ENCODE measurements around the gene CARD9.

The CARD9 gene

GRCh38 chr9:136329636-136330405, 43.6 kb downstream of the CARD9 start:
- H3K4me3 ChIP-seq (ENCODE audit: low read length in 2 of 2), result no peak overlapping the region

GRCh38 chr9:136329211-136329627, 44.2 kb downstream of the CARD9 start:
- peak overlapping the region; percentile 33 for H2BK12ac ChIP-seq (ENCODE audit: low read length)
- peak overlapping the region; percentile 71 for H3K14ac ChIP-seq (ENCODE audit: low read length)
- H2AK5ac ChIP-seq (ENCODE audit: low read depth, low read length), result peak overlapping the region; percentile 99
- H3K36me3 ChIP-seq (replicated peaks in 1 of 2; ENCODE audit: control insufficient read depth in 2 of 2, insufficient read depth in 2 of 2, low read length in 2 of 2), result peaks cover 3 to 11% of the 10 kb centered on the region in 2 donors
- H2BK15ac ChIP-seq (ENCODE audit: low read length), result peak overlapping the region; percentile 93
- H3K4me2 ChIP-seq (ENCODE audit: insufficient read depth, low read length, poor library complexity, severe bottlenecking), result peak overlapping the region; percentile 88
- no peak overlapping the region for H2BK5ac ChIP-seq (ENCODE audit: low read length)
- peak overlapping the region; percentile 55 for H3K23ac ChIP-seq (ENCODE audit: low read depth, low read length, poor library complexity)
- no peak overlapping the region for H2AFZ ChIP-seq (ENCODE audit: low read length)
- H3K79me1 ChIP-seq (ENCODE audit: low read depth, low read length), result peaks cover 41% of the 10 kb centered on the region
- H3K9ac ChIP-seq (ENCODE audit: low read depth, low read length, poor library complexity), result peak overlapping the region; percentile 93
- no peak overlapping the region for H4K91ac ChIP-seq (ENCODE audit: low read depth, low read length, poor library complexity)
- H3K18ac ChIP-seq (ENCODE audit: low read length), result peak overlapping the region; percentile 98
- DNase-seq (ENCODE audit: low spot score), result no peak
- H4K8ac ChIP-seq (ENCODE audit: low read depth, low read length), result no peak overlapping the region
- no peak overlapping the region for H2BK120ac ChIP-seq (ENCODE audit: low read depth, low read length)
- H3K27me3 ChIP-seq (ENCODE audit: control insufficient read depth in 3 of 3, insufficient read depth in 3 of 3, low read depth in 1 of 3, low read length in 3 of 3), result no peaks in the 10 kb centered on the region
- H3K4me1 ChIP-seq (ENCODE audit: control insufficient read depth in 2 of 2, insufficient read depth in 1 of 2, low read depth in 1 of 2, low read length in 2 of 2), result peaks cover 23 to 37% of the 10 kb centered on the region in 2 donors
- H3K9me3 ChIP-seq (replicated peaks in 1 of 2; ENCODE audit: control insufficient read depth in 2 of 2, insufficient read depth in 1 of 2, low read depth in 1 of 2, low read length in 2 of 2), result no peaks in the 10 kb centered on the region
- peak overlapping the region; percentile 10 for H3K4ac ChIP-seq (ENCODE audit: low read length)
- peak overlapping the region; percentile 88 to 92 for H3K4me3 ChIP-seq (ENCODE audit: low read length in 2 of 2)
- H3K27ac ChIP-seq (replicated peaks; ENCODE audit: low read length), result peak overlapping the region; percentile 46
- no CpG with 5 or more reads among the region's 19 CpGs for whole genome bisulfite sequencing, 2 donors (ENCODE audit: extremely low coverage in 2 of 2, insufficient read length in 2 of 2, insufficient replicate concordance in 1 of 2)

More at GRCh38 chr9:136329636-136330405, 43.6 kb downstream of the CARD9 start:
- Histone ChIP-seq H3K4me2 (ENCODE audit: insufficient read depth, low read length, poor library complexity, severe bottlenecking) (no peak overlapping the region), H3K79me1 (ENCODE audit: low read depth, low read length) (peaks cover 47% of the 10 kb centered on the region), H3K23ac (ENCODE audit: low read depth, low read length, poor library complexity) (no peak overlapping the region), H2BK120ac (ENCODE audit: low read depth, low read length) (no peak overlapping the region), H2AFZ (ENCODE audit: low read length) (no peak overlapping the region), H3K9ac (ENCODE audit: low read depth, low read length, poor library complexity) (peak overlapping the region; percentile 70), H3K27ac (replicated peaks; ENCODE audit: low read length) (no peak overlapping the region), H2AK5ac (ENCODE audit: low read depth, low read length) (peak overlapping the region; percentile 99), H2BK5ac (ENCODE audit: low read length) (no peak overlapping the region), H3K36me3 (replicated peaks in 1 of 2; ENCODE audit: control insufficient read depth in 2 of 2, insufficient read depth in 2 of 2, low read length in 2 of 2) (peaks cover 5 to 12% of the 10 kb centered on the region in 2 donors), H4K91ac (ENCODE audit: low read depth, low read length, poor library complexity) (no peak overlapping the region), H2BK12ac (ENCODE audit: low read length) (peak overlapping the region; percentile 58), H3K4ac (ENCODE audit: low read length) (no peak overlapping the region), H2BK15ac (ENCODE audit: low read length) (no peak overlapping the region), H3K27me3 (ENCODE audit: control insufficient read depth in 3 of 3, insufficient read depth in 3 of 3, low read depth in 1 of 3, low read length in 3 of 3) (no peaks in the 10 kb centered on the region), H3K9me3 (replicated peaks in 1 of 2; ENCODE audit: control insufficient read depth in 2 of 2, insufficient read depth in 1 of 2, low read depth in 1 of 2, low read length in 2 of 2) (no peaks in the 10 kb centered on the region), H3K4me1 (ENCODE audit: control insufficient read depth in 2 of 2, insufficient read depth in 1 of 2, low read depth in 1 of 2, low read length in 2 of 2) (peaks cover 23 to 36% of the 10 kb centered on the region in 2 donors), H3K14ac (ENCODE audit: low read length) (peak overlapping the region; percentile 8), H4K8ac (ENCODE audit: low read depth, low read length) (no peak overlapping the region), H3K18ac (ENCODE audit: low read length) (peak overlapping the region; percentile 98)
- no peak for DNase-seq (ENCODE audit: low spot score)
- WGBS, 2 donors (ENCODE audit: extremely low coverage in 2 of 2, insufficient read length in 2 of 2, insufficient replicate concordance in 1 of 2), result no CpG with 5 or more reads among the region's 23 CpGs

- Histone ChIP-seq H3K36me3 (replicated peaks in 1 of 2; ENCODE audit: control insufficient read depth in 2 of 2, insufficient read depth in 2 of 2, low read length in 2 of 2) (peaks cover 3 to 11% of the 10 kb centered on the region in 2 donors), H3K14ac (ENCODE audit: low read length) (peak overlapping the region; percentile 71), H2BK120ac (ENCODE audit: low read depth, low read length) (no peak overlapping the region), H3K27ac (replicated peaks; ENCODE audit: low read length) (peak overlapping the region; percentile 46), H2BK5ac (ENCODE audit: low read length) (no peak overlapping the region), H3K27me3 (ENCODE audit: control insufficient read depth in 3 of 3, insufficient read depth in 3 of 3, low read depth in 1 of 3, low read length in 3 of 3) (no peaks in the 10 kb centered on the region), H2AK5ac (ENCODE audit: low read depth, low read length) (peak overlapping the region; percentile 99), H3K23ac (ENCODE audit: low read depth, low read length, poor library complexity) (peak overlapping the region; percentile 55), H3K4ac (ENCODE audit: low read length) (no peak overlapping the region), H3K18ac (ENCODE audit: low read length) (peak overlapping the region; percentile 98), H2AFZ (ENCODE audit: low read length) (no peak overlapping the region), H4K8ac (ENCODE audit: low read depth, low read length) (no peak overlapping the region), H3K9me3 (replicated peaks in 1 of 2; ENCODE audit: control insufficient read depth in 2 of 2, insufficient read depth in 1 of 2, low read depth in 1 of 2, low read length in 2 of 2) (no peaks in the 10 kb centered on the region), H3K79me1 (ENCODE audit: low read depth, low read length) (peaks cover 38% of the 10 kb centered on the region), H2BK15ac (ENCODE audit: low read length) (peak overlapping the region; percentile 93), H3K4me1 (ENCODE audit: control insufficient read depth in 2 of 2, insufficient read depth in 1 of 2, low read depth in 1 of 2, low read length in 2 of 2) (peaks cover 23 to 37% of the 10 kb centered on the region in 2 donors), H2BK12ac (ENCODE audit: low read length) (peak overlapping the region; percentile 33), H3K4me2 (ENCODE audit: insufficient read depth, low read length, poor library complexity, severe bottlenecking) (peak overlapping the region; percentile 88), H3K9ac (ENCODE audit: low read depth, low read length, poor library complexity) (peak overlapping the region; percentile 93), H3K4me3 (ENCODE audit: low read length in 2 of 2) (peak overlapping the region; percentile 88 to 92), H4K91ac (ENCODE audit: low read depth, low read length, poor library complexity) (peak overlapping the region; percentile 75)
- DNase-seq (ENCODE audit: low spot score), result no peak
- no CpG with 5 or more reads among the region's 15 CpGs for WGBS, 2 donors (ENCODE audit: extremely low coverage in 2 of 2, insufficient read length in 2 of 2, insufficient replicate concordance in 1 of 2)
Measured at GRCh38 chr9:136328622-136329041, 44.8 kb downstream of the CARD9 start.

GRCh38 chr9:136328011-136328621, 45.4 kb downstream of the CARD9 start:
- Histone ChIP-seq H3K4ac (ENCODE audit: low read length) (peak overlapping the region; percentile 77), H3K4me3 (ENCODE audit: low read length in 2 of 2) (peak overlapping the region; percentile 88 to 92), H3K14ac (ENCODE audit: low read length) (no peak overlapping the region), H4K91ac (ENCODE audit: low read depth, low read length, poor library complexity) (no peak overlapping the region), H3K9ac (ENCODE audit: low read depth, low read length, poor library complexity) (peak overlapping the region; percentile 93), H2BK5ac (ENCODE audit: low read length) (peak overlapping the region; percentile 69), H3K79me1 (ENCODE audit: low read depth, low read length) (peaks cover 36% of the 10 kb centered on the region), H3K23ac (ENCODE audit: low read depth, low read length, poor library complexity) (peak overlapping the region; percentile 97), H3K36me3 (replicated peaks in 1 of 2; ENCODE audit: control insufficient read depth in 2 of 2, insufficient read depth in 2 of 2, low read length in 2 of 2) (peaks cover 3 to 11% of the 10 kb centered on the region in 2 donors), H2AK5ac (ENCODE audit: low read depth, low read length) (peak overlapping the region; percentile 99), H2BK12ac (ENCODE audit: low read length) (peak overlapping the region; percentile 24), H3K4me2 (ENCODE audit: insufficient read depth, low read length, poor library complexity, severe bottlenecking) (peak overlapping the region; percentile 88), H3K9me3 (replicated peaks in 1 of 2; ENCODE audit: control insufficient read depth in 2 of 2, insufficient read depth in 1 of 2, low read depth in 1 of 2, low read length in 2 of 2) (no peaks in the 10 kb centered on the region), H2AFZ (ENCODE audit: low read length) (no peak overlapping the region), H4K8ac (ENCODE audit: low read depth, low read length) (no peak overlapping the region), H2BK120ac (ENCODE audit: low read depth, low read length) (no peak overlapping the region), H3K27ac (replicated peaks; ENCODE audit: low read length) (peak overlapping the region; percentile 46), H2BK15ac (ENCODE audit: low read length) (peak overlapping the region; percentile 83), H3K18ac (ENCODE audit: low read length) (peak overlapping the region; percentile 98), H3K4me1 (ENCODE audit: control insufficient read depth in 2 of 2, insufficient read depth in 1 of 2, low read depth in 1 of 2, low read length in 2 of 2) (peaks cover 23 to 37% of the 10 kb centered on the region in 2 donors), H3K27me3 (ENCODE audit: control insufficient read depth in 3 of 3, insufficient read depth in 3 of 3, low read depth in 1 of 3, low read length in 3 of 3) (no peaks in the 10 kb centered on the region)
- DNase-seq (ENCODE audit: low spot score), result no peak
- WGBS, 2 donors (ENCODE audit: extremely low coverage in 2 of 2, insufficient read length in 2 of 2, insufficient replicate concordance in 1 of 2), result no CpG with 5 or more reads among the region's 13 CpGs
